ENCODE measurements around the gene CA11. TPM values are rescaled to one million over a fixed set of nuclear protein-coding genes. Genes with fewer than 3 reads are reported as not detected.

CA11 gene
- total RNA-seq, 1 donor from 2014 or later: 7.9 TPM

DNA sequence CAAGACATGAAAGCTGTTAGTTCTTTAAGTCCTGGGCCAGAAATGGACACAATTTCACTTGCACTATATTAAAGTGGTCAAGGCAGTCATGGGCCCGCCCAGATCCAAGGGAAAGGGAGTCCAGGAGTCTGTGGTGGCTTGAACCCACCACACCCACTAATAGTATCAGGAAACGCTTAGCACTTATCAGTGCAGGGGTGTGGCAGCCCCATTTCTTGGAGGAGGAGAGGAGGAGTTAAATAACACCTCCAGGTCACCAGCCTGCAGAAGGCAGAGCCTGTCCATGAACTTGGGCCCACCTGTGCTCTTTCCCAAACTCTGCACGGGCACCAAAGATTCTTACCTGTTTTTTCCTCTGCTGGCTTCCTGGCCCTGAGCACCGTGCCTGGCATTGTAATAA is 32.2 kb upstream of the CA11 start:
- DNase-seq (ENCODE audit: extremely low spot score in 2 of 2): no peak
- Histone ChIP-seq H3K4me3 (no peak overlapping the region), H3K36me3 (no peaks in the 10 kb centered on the region), H3K4me1 (peaks cover 10% of the 10 kb centered on the region), H3K27me3 (no peaks in the 10 kb centered on the region), H3K9me3 (no peaks in the 10 kb centered on the region), H3K27ac (no peak overlapping the region)
- intact Hi-C loops (cut with DNase I): loop anchor here (10.0 kb wide), 1 partner anchor 57 kb away; no protein-coding TSS in a partner anchor
- TF ChIP-seq POLR2A (IDR thresholded peaks at IDR 0.05) (no peak), POLR2AphosphoS5 (IDR thresholded peaks at IDR 0.05; ENCODE audit: insufficient read depth in 1 of 2, low read depth in 1 of 2) (no peak)
- TF ChIP-seq, protein P1, sequence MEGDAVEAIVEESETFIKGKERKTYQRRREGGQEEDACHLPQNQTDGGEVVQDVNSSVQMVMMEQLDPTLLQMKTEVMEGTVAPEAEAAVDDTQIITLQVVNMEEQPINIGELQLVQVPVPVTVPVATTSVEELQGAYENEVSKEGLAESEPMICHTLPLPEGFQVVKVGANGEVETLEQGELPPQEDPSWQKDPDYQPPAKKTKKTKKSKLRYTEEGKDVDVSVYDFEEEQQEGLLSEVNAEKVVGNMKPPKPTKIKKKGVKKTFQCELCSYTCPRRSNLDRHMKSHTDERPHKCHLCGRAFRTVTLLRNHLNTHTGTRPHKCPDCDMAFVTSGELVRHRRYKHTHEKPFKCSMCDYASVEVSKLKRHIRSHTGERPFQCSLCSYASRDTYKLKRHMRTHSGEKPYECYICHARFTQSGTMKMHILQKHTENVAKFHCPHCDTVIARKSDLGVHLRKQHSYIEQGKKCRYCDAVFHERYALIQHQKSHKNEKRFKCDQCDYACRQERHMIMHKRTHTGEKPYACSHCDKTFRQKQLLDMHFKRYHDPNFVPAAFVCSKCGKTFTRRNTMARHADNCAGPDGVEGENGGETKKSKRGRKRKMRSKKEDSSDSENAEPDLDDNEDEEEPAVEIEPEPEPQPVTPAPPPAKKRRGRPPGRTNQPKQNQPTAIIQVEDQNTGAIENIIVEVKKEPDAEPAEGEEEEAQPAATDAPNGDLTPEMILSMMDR (IDR thresholded peaks at IDR 0.05): no peak

DNA sequence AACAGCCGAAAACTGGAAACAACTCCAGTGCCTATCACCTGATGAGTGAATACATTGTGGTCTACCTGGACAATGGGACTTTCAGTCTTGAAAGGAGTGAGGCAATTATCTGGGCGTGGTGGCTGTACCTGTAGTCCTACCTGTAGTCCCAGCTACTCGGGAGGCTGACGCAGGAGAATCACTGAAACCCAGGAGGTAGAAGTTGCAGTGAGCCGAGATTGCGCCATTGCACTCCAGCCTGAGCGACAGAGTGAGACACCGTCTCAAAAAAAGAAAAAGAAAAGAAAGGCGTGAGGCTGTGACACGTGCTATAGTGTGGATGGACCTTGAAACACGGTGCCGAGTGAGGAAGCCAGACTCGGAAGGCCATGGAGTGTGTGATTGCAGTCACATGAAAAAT is 30.9 kb upstream of the CA11 start:
- Histone ChIP-seq H3K4me3 (no peak overlapping the region), H3K27me3 (no peaks in the 10 kb centered on the region), H3K27ac (no peak overlapping the region), H3K4me1 (peaks cover 10% of the 10 kb centered on the region), H3K36me3 (no peaks in the 10 kb centered on the region), H3K9me3 (no peaks in the 10 kb centered on the region)
- no peak for TF ChIP-seq POLR2AphosphoS5 (IDR thresholded peaks at IDR 0.05; ENCODE audit: insufficient read depth in 1 of 2, low read depth in 1 of 2)
- TF ChIP-seq POLR2A (IDR thresholded peaks at IDR 0.05): no peak
- TF ChIP-seq, protein P1 (IDR thresholded peaks at IDR 0.05): no peak
- intact Hi-C loops (cut with DNase I): loop anchor here (10.0 kb wide), 1 partner anchor 58 kb away; no protein-coding TSS in a partner anchor
- DNase-seq (ENCODE audit: extremely low spot score in 2 of 2): no peak

DNA sequence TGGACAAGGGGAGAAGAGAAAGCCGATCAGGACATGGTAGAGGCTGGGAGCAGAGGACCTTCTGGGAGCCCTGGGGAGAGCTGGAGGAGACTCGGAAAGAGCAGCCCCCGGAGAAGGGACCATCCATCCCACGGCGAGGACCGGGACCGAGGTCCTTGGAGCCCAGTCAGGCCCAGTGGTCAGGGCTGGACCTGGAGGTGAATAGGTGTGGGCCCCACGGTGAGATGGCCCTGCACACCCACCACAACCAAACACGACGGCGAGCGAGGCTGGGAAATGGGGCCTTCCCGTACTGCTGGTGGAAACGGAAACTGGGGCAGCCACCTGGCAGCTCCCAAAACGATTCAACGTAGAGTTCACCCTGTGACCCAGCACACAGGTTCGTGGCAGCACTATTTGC is 30.5 kb upstream of the CA11 start:
- intact Hi-C loops (cut with DNase I): loop anchor here (10.0 kb wide), 1 partner anchor 58 kb away; no protein-coding TSS in a partner anchor
- Histone ChIP-seq H3K27ac (no peak overlapping the region), H3K9me3 (no peaks in the 10 kb centered on the region), H3K36me3 (no peaks in the 10 kb centered on the region), H3K27me3 (no peaks in the 10 kb centered on the region), H3K4me1 (peaks cover 10% of the 10 kb centered on the region), H3K4me3 (no peak overlapping the region)
- TF ChIP-seq POLR2A (IDR thresholded peaks at IDR 0.05) (no peak), POLR2AphosphoS5 (IDR thresholded peaks at IDR 0.05; ENCODE audit: insufficient read depth in 1 of 2, low read depth in 1 of 2) (no peak)
- TF ChIP-seq, protein P1 (IDR thresholded peaks at IDR 0.05): no peak
- DNase-seq (ENCODE audit: extremely low spot score in 2 of 2): no peak

DNA sequence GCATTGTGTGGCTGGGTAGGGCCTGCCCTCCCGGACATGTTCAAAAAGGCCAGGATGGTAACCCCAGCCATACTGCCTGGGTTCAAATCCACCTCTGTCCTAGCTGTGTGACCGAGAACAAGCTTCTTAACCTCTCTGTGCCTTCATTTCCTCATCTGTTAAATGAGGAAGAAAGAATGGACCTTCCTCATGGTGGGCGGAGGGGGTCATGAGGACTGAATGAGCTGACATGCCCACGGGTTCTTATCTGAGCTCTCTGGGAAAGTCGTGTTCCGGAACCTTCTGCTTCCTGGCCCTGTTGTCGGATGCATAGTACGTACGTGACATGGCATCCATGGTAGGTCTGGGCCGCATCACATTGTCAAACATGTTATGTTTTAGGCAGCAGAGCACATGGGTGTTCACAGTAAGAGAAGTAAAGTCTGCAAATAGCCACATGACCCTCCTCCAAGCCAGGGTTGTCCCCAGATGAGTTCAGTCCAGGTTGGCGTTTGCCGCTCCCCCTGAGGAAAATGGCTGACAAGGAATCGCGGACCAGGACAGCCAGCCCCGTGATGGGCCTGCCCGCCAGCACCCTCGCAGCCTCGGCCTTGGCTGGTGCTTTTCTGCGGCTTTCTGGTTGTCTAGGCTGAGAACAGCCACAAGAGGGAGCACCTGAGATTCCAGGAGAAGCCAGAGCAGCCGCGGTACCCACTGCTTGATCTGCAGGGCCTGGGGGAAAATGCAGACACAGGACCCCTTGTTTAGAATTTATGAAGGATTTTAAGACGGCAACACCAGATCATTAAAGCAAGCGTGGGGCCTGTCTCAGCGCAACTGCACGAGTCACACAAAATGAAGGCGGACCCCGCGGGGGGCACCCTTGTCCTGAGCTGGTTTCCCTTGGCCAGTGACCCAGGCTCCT is 29.2 kb upstream of the CA11 start:
- DNase-seq (ENCODE audit: extremely low spot score in 2 of 2): no peak
- Histone ChIP-seq H3K4me3 (no peak overlapping the region), H3K27ac (no peak overlapping the region), H3K9me3 (no peaks in the 10 kb centered on the region), H3K36me3 (no peaks in the 10 kb centered on the region), H3K4me1 (peaks cover 10% of the 10 kb centered on the region), H3K27me3 (no peaks in the 10 kb centered on the region)
- TF ChIP-seq POLR2AphosphoS5 (IDR thresholded peaks at IDR 0.05; ENCODE audit: insufficient read depth in 1 of 2, low read depth in 1 of 2) (peak; percentile 52 to 60), POLR2A (IDR thresholded peaks at IDR 0.05) (no peak)
- TF ChIP-seq, protein P1 (IDR thresholded peaks at IDR 0.05): peak; percentile 73 to 85 (median 76)
- intact Hi-C loops (cut with DNase I): loop anchor here (10.0 kb wide), 1 partner anchor 60 kb away; no protein-coding TSS in a partner anchor

All from vagina (tissue), 2 donors.